NB4 (cell line): ENCODE results near the gene POU2AF1.

ENCODE experiments used
- CTCF ChIP-seq: IDR thresholded peaks from one replicate; pipeline ENCODE4 v1.5.1; 2012; ENCODE audit warnings: low read depth, low read length
- MAX ChIP-seq: IDR thresholded peaks from 2 replicates; pipeline ENCODE4 v1.6.1; 2011; ENCODE audit warnings: low read depth, low read length
- POLR2A ChIP-seq: IDR thresholded peaks from 2 replicates; pipeline ENCODE4 v1.6.1; 2011; ENCODE audit warnings: mild to moderate bottlenecking; ENCODE audit not compliant: insufficient read length; ENCODE audit errors: extremely low read depth

DNA sequence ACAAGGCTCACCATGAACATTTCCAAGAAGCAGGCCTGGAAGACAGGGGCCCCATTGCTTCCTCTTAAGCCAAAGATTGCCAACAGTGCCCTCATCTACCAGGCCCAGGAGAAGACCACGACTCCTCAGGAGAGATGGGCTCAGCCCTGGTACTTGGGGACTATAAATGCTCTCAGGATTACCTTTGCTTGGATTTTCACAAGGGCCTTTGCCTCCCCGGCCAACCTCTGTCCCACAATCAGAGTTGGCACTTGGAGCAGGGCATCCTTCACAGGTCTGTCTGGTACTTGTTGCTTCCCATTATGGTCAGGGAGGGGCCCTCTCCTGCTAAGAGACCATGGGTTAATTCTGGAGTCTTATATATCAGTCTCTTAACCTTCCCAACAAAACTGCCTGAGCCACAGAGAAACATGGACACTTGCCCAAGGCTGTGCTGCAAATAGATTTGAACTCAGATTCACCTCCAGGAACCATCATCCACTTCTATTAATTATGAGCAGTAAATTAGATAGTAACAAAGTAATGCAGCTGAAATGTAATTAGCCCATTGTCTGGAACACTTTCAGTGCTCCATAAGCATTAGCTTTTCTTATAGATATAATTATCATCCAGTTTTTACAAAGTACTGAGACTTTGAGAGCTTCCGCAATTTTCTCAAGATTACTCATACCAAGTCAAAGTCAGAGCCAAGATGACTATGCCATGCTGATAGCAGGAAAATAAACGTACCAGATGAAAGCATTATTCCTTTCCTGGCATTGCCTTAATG is 47.2 kb downstream of the POU2AF1 start:
- no peak for TF ChIP-seq CTCF
- TF ChIP-seq POLR2A, result no peak
- no peak for TF ChIP-seq MAX
